OCI-LY7 (cell line): ENCODE data around the gene METTL26. TPM values are rescaled to one million over a fixed set of nuclear protein-coding genes. Genes with fewer than 3 reads are reported as not detected.

Experiments
- BruUV-seq: library from RNA; stranded (reverse); fragments of 400-500 nt; replicated peaks from 2 replicates; lab custom pipeline; 2021; lab: Mats Ljungman, UMichigan
- CTCF ChIA-PET: fragments of 300-600 bp; sonication (Branson Sonifier 250); formaldehyde crosslinking; loops from one replicate; lab custom pipeline; 2022; ENCODE audit warnings: antibody characterized with exemption; ENCODE audit not compliant: unreplicated experiment; lab: Charles Lee
- POLR2A ChIA-PET: fragments of 300-600 bp; sonication (Branson Sonifier 250); formaldehyde crosslinking; loops from one replicate; lab custom pipeline; 2022; ENCODE audit warnings: antibody characterized with exemption; lab: Charles Lee
- DNase-seq: peaks from one replicate; pipeline ENCODE4 v3.0.0-alpha.2; 2015; ENCODE audit warnings: low spot score
- H2AFZ ChIP-seq: fragments of 200-600 bp; sonication (generic), shearing (Covaris generic); 2 replicates; pipeline ENCODE4 v1.6.1; 2014; ENCODE audit warnings: mild to moderate bottlenecking, antibody characterized with exemption, low read length, moderate library complexity
- H3K27ac ChIP-seq: fragments of 200-600 bp; sonication (generic); 2 replicates; pipeline ENCODE4 v1.5.1; 2014; ENCODE audit warnings: mixed run types, low read depth, mild to moderate bottlenecking, moderate library complexity, low read length, inconsistent platforms; ENCODE audit not compliant: poor library complexity, severe bottlenecking
- H3K36me3 ChIP-seq: fragments of 200-600 bp; sonication (generic); 2 replicates; pipeline ENCODE4 v1.6.1; 2014; ENCODE audit warnings: mild to moderate bottlenecking, antibody characterized with exemption, low read length, moderate library complexity, mixed read lengths; ENCODE audit not compliant: insufficient read depth
- H3K4me1 ChIP-seq: fragments of 200-600 bp; sonication (generic); 2 replicates; pipeline ENCODE4 v1.5.1; 2014; ENCODE audit warnings: mild to moderate bottlenecking, low read length; ENCODE audit not compliant: insufficient read depth, poor library complexity, severe bottlenecking
- H3K4me2 ChIP-seq: fragments of 200-600 bp; sonication (generic); 2 replicates; pipeline ENCODE4 v1.6.1; 2014; ENCODE audit warnings: mild to moderate bottlenecking, low read length
- H3K4me3 ChIP-seq: fragments of 200-600 bp; sonication (generic); 2 replicates; pipeline ENCODE4 v1.5.1; 2014; ENCODE audit warnings: mild to moderate bottlenecking, low read depth, low read length; ENCODE audit not compliant: poor library complexity, severe bottlenecking
- H3K79me2 ChIP-seq: fragments of 200-600 bp; sonication (generic); 2 replicates; pipeline ENCODE4 v1.6.1; 2016; ENCODE audit warnings: low read depth, mild to moderate bottlenecking, low read length, moderate library complexity, mixed read lengths; ENCODE audit not compliant: insufficient read depth
- H3K9me2 ChIP-seq: fragments of 200-600 bp; sonication (generic); 2 replicates; pipeline ENCODE4 v1.6.1; 2016; ENCODE audit warnings: mild to moderate bottlenecking, low read length, mixed read lengths; ENCODE audit not compliant: insufficient read depth
- H3K9me3 ChIP-seq: fragments of 200-600 bp; sonication (generic); 2 replicates; pipeline ENCODE4 v1.6.1; 2014; ENCODE audit warnings: mild to moderate bottlenecking, mixed run types, low read length, mixed read lengths
- H4K20me1 ChIP-seq: fragments of 200-600 bp; sonication (generic); 2 replicates; pipeline ENCODE4 v1.6.1; 2014; ENCODE audit warnings: mild to moderate bottlenecking, antibody characterized with exemption, low read length, moderate library complexity, mixed read lengths; ENCODE audit not compliant: insufficient read depth
- EZH2phosphoT487 ChIP-seq: fragments of 200-600 bp; sonication (generic); IDR thresholded peaks from 2 replicates; pipeline ENCODE4 v1.6.1; 2018; ENCODE audit warnings: low read depth, borderline replicate concordance, mild to moderate bottlenecking, mixed run types, antibody characterized with exemption, low read length, moderate library complexity, mixed read lengths
- intact Hi-C: fragments of 100-400 bp; cut with micrococcal nuclease; formaldehyde crosslinking; loops from one replicate; pipeline ENCODE4 v1.10.0; 2022; ENCODE audit not compliant: unreplicated experiment
- total RNA-seq, 2 experiments: library from RNA; depleted of rRNA in 1 of 2; stranded (reverse); fragments of >200 nt in 1 of 2; shearing (Covaris generic) in 1 of 2; gene quantifications; 2 replicates each; pipeline ENCODE4 v1.2.3, GENCODE V29; 2014 to 2022
- TF ChIP-seq, protein P1 (sequence below): fragments of 200-600 bp; sonication (generic); conservative IDR thresholded peaks from 2 replicates; pipeline ENCODE4 v1.5.1; 2014; ENCODE audit warnings: mild to moderate bottlenecking, antibody characterized with exemption, low read length, moderate library complexity, mixed read lengths

The METTL26 gene
- total RNA-seq, 2 experiments from 2014 or later = 99.0 to 152 TPM

DNA sequence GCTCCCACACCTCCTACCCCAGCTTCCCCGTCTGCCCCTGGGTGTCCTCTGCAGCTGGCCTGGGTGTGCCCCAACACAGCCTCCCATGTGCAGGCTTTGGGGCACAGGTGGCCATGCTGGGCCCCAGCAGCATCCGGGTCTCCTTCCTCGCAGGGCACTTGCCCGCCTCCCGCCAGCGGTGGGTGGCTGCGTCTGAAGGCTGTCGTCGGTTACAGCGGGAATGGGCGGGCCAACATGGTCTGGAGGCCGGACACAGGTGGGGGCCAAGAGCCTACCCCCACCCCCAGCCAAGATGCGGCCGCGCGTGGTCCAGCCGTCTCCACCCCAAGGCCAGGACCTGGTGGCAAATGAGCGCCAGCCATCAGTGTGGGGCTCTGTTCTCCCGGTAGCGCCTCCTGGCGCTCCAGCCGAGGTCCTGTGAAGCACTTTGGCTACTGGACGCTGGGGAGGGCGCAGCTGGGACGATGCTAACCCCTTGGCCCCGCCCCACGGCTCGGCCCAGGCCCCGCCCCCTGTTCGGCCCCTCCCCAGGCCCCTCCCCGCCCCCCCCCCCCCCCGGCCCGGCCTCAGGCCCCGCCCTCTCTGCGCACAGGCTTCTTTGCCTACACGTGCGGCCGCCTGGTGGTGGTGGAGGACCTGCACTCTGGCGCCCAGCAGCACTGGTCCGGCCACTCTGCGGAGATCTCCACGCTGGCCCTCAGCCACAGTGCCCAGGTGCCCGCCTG, 24.5 kb upstream of the METTL26 start:
- Histone ChIP-seq H2AFZ (no peak overlapping the region), H4K20me1 (no peaks in the 10 kb centered on the region), H3K36me3 (peaks cover 41% of the 10 kb centered on the region; the same call in 1 of the 2 replicates), H3K9me3 (no peaks in the 10 kb centered on the region), H3K9me2 (no peaks in the 10 kb centered on the region), H3K79me2 (no peaks in the 10 kb centered on the region), H3K4me2 (peak overlapping the region; percentile 30; the same call in 1 of the 2 replicates), H3K4me3 (no peak overlapping the region), H3K4me1 (peaks cover 6% of the 10 kb centered on the region), H3K27ac (no peak overlapping the region)
- intact Hi-C loops = loop anchor here (1.0 kb wide), 1 partner anchor 81 kb away; no protein-coding TSS in a partner anchor
- CTCF ChIA-PET = no interaction called here
- TF ChIP-seq, protein P1, sequence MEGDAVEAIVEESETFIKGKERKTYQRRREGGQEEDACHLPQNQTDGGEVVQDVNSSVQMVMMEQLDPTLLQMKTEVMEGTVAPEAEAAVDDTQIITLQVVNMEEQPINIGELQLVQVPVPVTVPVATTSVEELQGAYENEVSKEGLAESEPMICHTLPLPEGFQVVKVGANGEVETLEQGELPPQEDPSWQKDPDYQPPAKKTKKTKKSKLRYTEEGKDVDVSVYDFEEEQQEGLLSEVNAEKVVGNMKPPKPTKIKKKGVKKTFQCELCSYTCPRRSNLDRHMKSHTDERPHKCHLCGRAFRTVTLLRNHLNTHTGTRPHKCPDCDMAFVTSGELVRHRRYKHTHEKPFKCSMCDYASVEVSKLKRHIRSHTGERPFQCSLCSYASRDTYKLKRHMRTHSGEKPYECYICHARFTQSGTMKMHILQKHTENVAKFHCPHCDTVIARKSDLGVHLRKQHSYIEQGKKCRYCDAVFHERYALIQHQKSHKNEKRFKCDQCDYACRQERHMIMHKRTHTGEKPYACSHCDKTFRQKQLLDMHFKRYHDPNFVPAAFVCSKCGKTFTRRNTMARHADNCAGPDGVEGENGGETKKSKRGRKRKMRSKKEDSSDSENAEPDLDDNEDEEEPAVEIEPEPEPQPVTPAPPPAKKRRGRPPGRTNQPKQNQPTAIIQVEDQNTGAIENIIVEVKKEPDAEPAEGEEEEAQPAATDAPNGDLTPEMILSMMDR = peak; percentile 27
- TF ChIP-seq EZH2phosphoT487 = no peak
- DNase-seq = peak; percentile 91
- no TSS peak for BruUV-seq
- POLR2A ChIA-PET = no interaction called here

DNA sequence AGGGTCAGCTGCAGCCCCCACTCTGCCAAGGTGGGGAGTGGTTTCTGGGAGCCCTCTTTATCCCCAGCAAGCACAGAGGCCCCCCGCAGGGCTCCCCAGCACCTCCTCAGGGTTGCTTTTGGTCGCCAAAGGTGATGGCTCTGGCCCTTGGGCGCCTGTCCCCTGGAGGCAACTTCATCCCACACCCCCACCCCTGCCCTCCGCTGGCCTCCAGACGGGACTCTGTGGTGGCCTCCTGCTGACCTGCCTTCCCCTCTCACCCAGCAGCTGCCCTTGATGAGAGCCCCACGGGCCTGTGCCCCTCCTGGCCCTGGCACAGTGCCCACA, 24.0 kb upstream of the METTL26 start:
- Histone ChIP-seq H3K27ac (no peak overlapping the region), H3K4me2 (no peak overlapping the region), H3K4me3 (no peak overlapping the region), H3K9me3 (no peaks in the 10 kb centered on the region), H3K79me2 (no peaks in the 10 kb centered on the region), H3K4me1 (peaks cover 6% of the 10 kb centered on the region), H3K9me2 (no peaks in the 10 kb centered on the region), H2AFZ (no peak overlapping the region), H4K20me1 (no peaks in the 10 kb centered on the region), H3K36me3 (peaks cover 42% of the 10 kb centered on the region; the same call in 1 of the 2 replicates)
- POLR2A ChIA-PET = no interaction called here
- CTCF ChIA-PET = no interaction called here
- no TSS peak for BruUV-seq
- intact Hi-C loops = loop anchor here (1.0 kb wide), 1 partner anchor 81 kb away; no protein-coding TSS in a partner anchor
- TF ChIP-seq, protein P1 = no peak
- no peak for TF ChIP-seq EZH2phosphoT487
- DNase-seq = no peak

GRCh38 chr16:659618-660017, 23.5 kb upstream of the METTL26 start:
- H3K4me3 ChIP-seq = no peak overlapping the region
- POLR2A ChIA-PET = no interaction called here
- CTCF ChIA-PET = no interaction called here

More at GRCh38 chr16:659618-660017, 23.5 kb upstream of the METTL26 start:
- no peak overlapping the region for H3K27ac ChIP-seq
- H3K4me2 ChIP-seq = no peak overlapping the region
- no peak for TF ChIP-seq EZH2phosphoT487
- TF ChIP-seq, protein P1 = no peak
- H3K9me3 ChIP-seq = no peaks in the 10 kb centered on the region
- no peaks in the 10 kb centered on the region for H3K9me2 ChIP-seq
- no peaks in the 10 kb centered on the region for H3K79me2 ChIP-seq
- BruUV-seq = no TSS peak
- H3K36me3 ChIP-seq = peaks cover 42% of the 10 kb centered on the region; the same call in 1 of the 2 replicates
- no peaks in the 10 kb centered on the region for H4K20me1 ChIP-seq
- DNase-seq = no peak
- H3K4me1 ChIP-seq = peaks cover 6% of the 10 kb centered on the region
- intact Hi-C loops = loop anchor here (1.0 kb wide), 1 partner anchor 80 kb away; no protein-coding TSS in a partner anchor
- H2AFZ ChIP-seq = no peak overlapping the region
